Colonic mucosa (tissue), 4 donors: ENCODE results near the gene FBRSL1. TPM values are rescaled to one million over a fixed set of nuclear protein-coding genes. Genes with fewer than 3 reads are reported as not detected.

Experiments used
- DNase-seq: peaks from one replicate; pipeline ENCODE4 v3.0.0-alpha.2; 2020
- H3K27ac ChIP-seq: fragments of 200-600 bp; one replicate; pipeline ENCODE4 v1.8.0; 2021
- H3K27me3 ChIP-seq: fragments of 200-600 bp; one replicate; pipeline ENCODE4 v1.8.0; 2021
- H3K36me3 ChIP-seq: fragments of 200-600 bp; one replicate; pipeline ENCODE4 v1.8.0; 2021
- H3K4me1 ChIP-seq: fragments of 200-600 bp; one replicate; pipeline ENCODE4 v1.8.0; 2021; ENCODE audit warnings: mild to moderate bottlenecking
- H3K4me3 ChIP-seq: fragments of 200-600 bp; one replicate; pipeline ENCODE4 v1.8.0; 2021
- H3K9ac ChIP-seq, 2 donors: one replicate each; pipeline ENCODE4 v1.7.0; 2013; ENCODE audit warnings: control low read depth in 2 of 2, low read depth in 2 of 2, low read length in 2 of 2
- H3K9me3 ChIP-seq: fragments of 200-600 bp; one replicate; pipeline ENCODE4 v1.8.0; 2021
- intact Hi-C: fragments of 100-400 bp; cut with DNase I; formaldehyde crosslinking; loops from one replicate; pipeline ENCODE4 v1.14.1; 2022
- total RNA-seq, 2 donors: library from RNA; stranded (reverse); fragmentation: NEBNext Ultra II Directional in 1 of 2; extraction: Animal tissue kit (Norgen Biotek cat#: 25700) in 1 of 2; gene quantifications; one replicate each; pipeline ENCODE4 v1.2.1, GENCODE V29; 2021
- TF ChIP-seq, protein P1 (sequence below): fragments of 200-600 bp; IDR thresholded peaks from one replicate; pipeline ENCODE4 v1.8.0; 2022; ENCODE audit warnings: antibody characterized with exemption, mild to moderate bottlenecking
- donor health status: healthy.
- donor health status: DM: no; HTN: no; CAD: no.
- donor health status: DM: no; HTN: no; CAD: no.

The FBRSL1 gene
- total RNA-seq, 2 donors from 2014 or later, result 51.9 to 101 TPM

DNA sequence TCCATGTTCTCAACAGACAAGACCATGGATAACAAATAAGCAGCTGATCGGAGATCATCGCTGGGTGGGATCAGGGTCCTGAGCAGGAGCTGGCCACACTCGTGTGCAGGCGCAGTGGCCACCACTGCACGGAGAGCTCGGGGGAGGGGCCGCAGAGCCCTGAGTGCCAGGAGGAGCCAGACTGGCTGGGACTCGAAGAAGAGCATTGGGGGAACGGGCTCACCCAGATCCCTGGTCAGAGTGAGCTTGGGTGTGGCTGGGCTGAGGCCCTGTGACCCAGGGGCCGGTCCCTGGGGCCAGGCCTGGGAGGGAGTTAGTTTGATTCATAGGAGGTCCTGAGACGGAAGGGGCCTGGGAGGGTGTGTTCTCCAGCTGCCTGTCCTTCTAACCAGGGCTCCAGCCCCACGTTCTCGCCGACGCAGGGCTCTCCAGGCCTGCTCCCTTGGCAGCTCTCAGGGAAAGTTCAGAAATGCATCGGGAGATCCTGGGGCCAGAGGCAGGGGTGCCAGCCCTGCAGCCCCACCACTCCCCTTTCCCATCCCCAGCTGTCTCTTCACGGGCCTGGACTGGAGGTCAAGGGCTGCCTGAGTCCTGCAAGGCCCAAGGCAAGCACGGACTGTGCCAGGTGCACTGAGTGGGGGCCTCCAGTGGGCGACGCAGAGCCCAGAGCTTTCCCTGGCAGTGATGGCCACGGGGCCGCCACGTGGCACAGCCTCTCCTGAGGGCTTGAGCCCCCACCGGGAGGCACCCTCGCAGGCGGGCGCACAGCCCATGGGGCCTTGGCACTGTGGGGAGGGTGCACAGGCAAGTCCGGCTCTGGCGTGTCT lies 48.1 kb downstream of the FBRSL1 start:
- intact Hi-C loops, result no loop called here
- H3K9me3 ChIP-seq, result no peaks in the 10 kb centered on the region
- H3K27ac ChIP-seq, result no peak overlapping the region
- H3K4me1 ChIP-seq, result no peaks in the 10 kb centered on the region
- H3K4me3 ChIP-seq, result no peak overlapping the region
- no peaks in the 10 kb centered on the region for H3K27me3 ChIP-seq
- no peak for DNase-seq
- H3K36me3 ChIP-seq, result no peaks in the 10 kb centered on the region
- TF ChIP-seq, protein P1, sequence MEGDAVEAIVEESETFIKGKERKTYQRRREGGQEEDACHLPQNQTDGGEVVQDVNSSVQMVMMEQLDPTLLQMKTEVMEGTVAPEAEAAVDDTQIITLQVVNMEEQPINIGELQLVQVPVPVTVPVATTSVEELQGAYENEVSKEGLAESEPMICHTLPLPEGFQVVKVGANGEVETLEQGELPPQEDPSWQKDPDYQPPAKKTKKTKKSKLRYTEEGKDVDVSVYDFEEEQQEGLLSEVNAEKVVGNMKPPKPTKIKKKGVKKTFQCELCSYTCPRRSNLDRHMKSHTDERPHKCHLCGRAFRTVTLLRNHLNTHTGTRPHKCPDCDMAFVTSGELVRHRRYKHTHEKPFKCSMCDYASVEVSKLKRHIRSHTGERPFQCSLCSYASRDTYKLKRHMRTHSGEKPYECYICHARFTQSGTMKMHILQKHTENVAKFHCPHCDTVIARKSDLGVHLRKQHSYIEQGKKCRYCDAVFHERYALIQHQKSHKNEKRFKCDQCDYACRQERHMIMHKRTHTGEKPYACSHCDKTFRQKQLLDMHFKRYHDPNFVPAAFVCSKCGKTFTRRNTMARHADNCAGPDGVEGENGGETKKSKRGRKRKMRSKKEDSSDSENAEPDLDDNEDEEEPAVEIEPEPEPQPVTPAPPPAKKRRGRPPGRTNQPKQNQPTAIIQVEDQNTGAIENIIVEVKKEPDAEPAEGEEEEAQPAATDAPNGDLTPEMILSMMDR, result no peak
- H3K9ac ChIP-seq, result no peak overlapping the region

DNA sequence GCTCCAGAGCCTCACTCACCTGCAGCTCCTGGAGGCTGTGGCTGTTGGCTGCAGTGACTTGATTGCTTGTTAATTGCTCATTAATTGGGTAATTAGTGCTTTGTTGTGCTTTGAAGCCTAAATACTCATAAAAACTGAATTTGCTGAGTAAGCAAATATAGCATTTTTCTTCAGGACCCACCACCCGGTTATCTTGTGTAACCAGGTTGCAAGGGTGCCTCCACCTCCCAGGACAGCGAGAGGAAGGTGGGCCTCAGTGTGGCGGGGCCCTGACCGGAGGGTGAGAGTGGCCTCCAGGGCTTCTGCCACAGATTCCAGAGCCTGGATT lies 48.7 kb downstream of the FBRSL1 start:
- Histone ChIP-seq H3K9ac (no peak overlapping the region), H3K27ac (no peak overlapping the region), H3K9me3 (no peaks in the 10 kb centered on the region), H3K4me3 (no peak overlapping the region), H3K27me3 (no peaks in the 10 kb centered on the region), H3K36me3 (no peaks in the 10 kb centered on the region), H3K4me1 (no peaks in the 10 kb centered on the region)
- TF ChIP-seq, protein P1, result no peak
- no peak for DNase-seq
- intact Hi-C loops, result no loop called here

DNA sequence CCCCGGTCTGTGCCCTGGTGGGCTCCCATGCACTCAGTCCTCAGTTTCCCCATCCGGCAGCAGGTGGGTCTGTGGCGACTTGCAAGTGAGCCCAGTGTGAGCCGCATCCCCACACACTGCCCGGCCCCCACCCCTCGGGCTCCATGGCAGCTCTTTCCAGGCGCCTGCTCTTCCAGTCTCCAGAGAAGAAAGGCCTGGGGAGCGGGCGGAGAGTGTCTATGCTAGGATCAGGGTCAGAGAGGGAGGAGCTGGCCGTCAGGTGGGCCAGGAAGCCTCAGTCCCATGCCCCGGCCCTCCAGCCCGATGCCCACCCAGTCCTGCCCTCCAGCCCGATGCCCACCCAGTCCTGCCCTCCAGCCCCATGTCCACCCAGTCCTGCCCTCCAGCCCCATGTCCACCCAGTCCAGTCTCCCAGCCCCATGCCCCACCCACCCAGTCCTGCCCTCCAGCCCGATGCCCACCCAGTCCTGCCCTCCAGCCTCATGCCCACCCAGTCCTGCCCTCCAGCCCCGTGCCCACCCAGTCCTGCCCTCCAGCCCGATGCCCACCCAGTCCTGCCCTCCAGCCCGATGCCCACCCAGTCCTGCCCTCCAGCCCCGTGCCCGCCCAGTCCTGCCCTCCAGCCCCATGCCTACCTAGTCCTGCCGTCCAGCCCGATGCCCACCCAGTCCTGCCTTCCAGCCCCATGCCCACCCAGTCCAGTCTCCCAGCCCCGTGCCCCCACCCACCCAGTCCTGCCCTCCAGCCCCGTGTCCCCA lies 49.2 kb downstream of the FBRSL1 start:
- intact Hi-C loops, result no loop called here

GRCh38 chr12:132540436-132540835 lies 50.5 kb downstream of the FBRSL1 start:
- no peak for DNase-seq
- Histone ChIP-seq H3K27ac (no peak overlapping the region), H3K4me1 (no peaks in the 10 kb centered on the region), H3K4me3 (no peak overlapping the region), H3K27me3 (no peaks in the 10 kb centered on the region), H3K36me3 (no peaks in the 10 kb centered on the region), H3K9ac (no peak overlapping the region), H3K9me3 (no peaks in the 10 kb centered on the region)
- intact Hi-C loops, result no loop called here
- TF ChIP-seq, protein P1, result no peak

More for the DNA sequence above, 49.2 kb downstream of the FBRSL1 start:
- TF ChIP-seq, protein P1, result no peak
- Histone ChIP-seq H3K36me3 (no peaks in the 10 kb centered on the region), H3K4me3 (no peak overlapping the region), H3K27ac (no peak overlapping the region), H3K27me3 (no peaks in the 10 kb centered on the region), H3K4me1 (no peaks in the 10 kb centered on the region), H3K9ac (no peak overlapping the region), H3K9me3 (no peaks in the 10 kb centered on the region)
- DNase-seq, result no peak

GRCh38 chr12:132541200-132541599 lies 51.2 kb downstream of the FBRSL1 start:
- intact Hi-C loops, result no loop called here
- H3K4me1 ChIP-seq, result no peaks in the 10 kb centered on the region
- no peak overlapping the region for H3K27ac ChIP-seq

More at GRCh38 chr12:132541200-132541599, 51.2 kb downstream of the FBRSL1 start:
- Histone ChIP-seq H3K27me3 (no peaks in the 10 kb centered on the region), H3K36me3 (no peaks in the 10 kb centered on the region), H3K4me3 (no peak overlapping the region), H3K9me3 (no peaks in the 10 kb centered on the region), H3K9ac (no peak overlapping the region)
- no peak for DNase-seq
- TF ChIP-seq, protein P1, result no peak
